HG02938 (cell line): ENCODE results near the gene IRF2BPL.

Experiments used
- ATAC-seq: cut with Tn5 transposase; IDR thresholded peaks from one replicate; pipeline ENCODE4 v1.9.1; 2021; ENCODE audit warnings: mild to moderate bottlenecking, moderate library complexity; ENCODE audit not compliant: unreplicated experiment

The IRF2BPL gene

GRCh38 chr14:77028384-77029231 lies at the start of gene IRF2BPL:
Gene IRF2BPL (minus strand): TSS chr14:77028708. CDS start chr14:77027792, 916 bp downstream.
- ATAC-seq, result peak; percentile 67

- no peak for ATAC-seq
Observed at GRCh38 chr14:77077040-77077439, 48.5 kb upstream of the IRF2BPL start.

- ATAC-seq, result no peak
Observed at GRCh38 chr14:77076113-77076631, 47.7 kb upstream of the IRF2BPL start.

- ATAC-seq, result no peak
Observed at GRCh38 chr14:77074969-77075368, 46.5 kb upstream of the IRF2BPL start.

- ATAC-seq, result no peak
Observed at GRCh38 chr14:77071938-77072388, 43.5 kb upstream of the IRF2BPL start.

- ATAC-seq, result no peak
Observed at GRCh38 chr14:77069551-77069950, 41.0 kb upstream of the IRF2BPL start.

- ATAC-seq, result no peak
Observed at GRCh38 chr14:77068517-77069200, 40.2 kb upstream of the IRF2BPL start.

GRCh38 chr14:77067632-77068516 lies 39.4 kb upstream of the IRF2BPL start:
- ATAC-seq, result no peak

- ATAC-seq, result no peak
Observed at GRCh38 chr14:77066578-77067172, 38.2 kb upstream of the IRF2BPL start.

GRCh38 chr14:77065851-77066577 lies 37.5 kb upstream of the IRF2BPL start:
- ATAC-seq, result no peak

GRCh38 chr14:77064521-77065178 lies 36.1 kb upstream of the IRF2BPL start:
- ATAC-seq, result no peak

- no peak for ATAC-seq
Observed at GRCh38 chr14:77063571-77064171, 35.2 kb upstream of the IRF2BPL start.

- no peak for ATAC-seq
Observed at GRCh38 chr14:77062261-77062660, 33.8 kb upstream of the IRF2BPL start.

- no peak for ATAC-seq
Observed at GRCh38 chr14:77061630-77062257, 33.2 kb upstream of the IRF2BPL start.

- no peak for ATAC-seq
Observed at GRCh38 chr14:77059276-77059915, 30.9 kb upstream of the IRF2BPL start.

GRCh38 chr14:77058785-77059184 lies 30.3 kb upstream of the IRF2BPL start:
- no peak for ATAC-seq

- ATAC-seq, result no peak
Observed at GRCh38 chr14:77058117-77058516, 29.6 kb upstream of the IRF2BPL start.

- ATAC-seq, result no peak
Observed at GRCh38 chr14:77055981-77056380, 27.5 kb upstream of the IRF2BPL start.
